Activated naive CD4-positive, alpha-beta T cell treated with anti-CD3 and anti-CD28 coated beads for 36 hours (primary cell): ENCODE measurements around the gene TUG1. TPM values are rescaled to one million over a fixed set of nuclear protein-coding genes. Genes with fewer than 3 reads are reported as not detected.

Source experiments
- CTCF ChIA-PET: fragments of 350-600 bp; sonication (Branson Sonifier 250); formaldehyde crosslinking; loops from one replicate; lab custom pipeline; 2021; ENCODE audit warnings: antibody characterized with exemption; lab: Charles Lee
- DNase-seq: peaks from one replicate; pipeline ENCODE4 v3.0.0-alpha.2; 2020
- H3K27ac Mint-ChIP-seq: one replicate; pipeline ENCODE4 v1.8.0; 2021; ENCODE audit warnings: mild to moderate bottlenecking, mixed read lengths
- H3K27me3 Mint-ChIP-seq: one replicate; pipeline ENCODE4 v1.8.0; 2021; ENCODE audit warnings: low read depth, mixed read lengths
- H3K36me3 Mint-ChIP-seq: one replicate; pipeline ENCODE4 v1.8.0; 2021; ENCODE audit warnings: low read depth, mixed read lengths
- H3K4me1 Mint-ChIP-seq: one replicate; pipeline ENCODE4 v1.8.0; 2021; ENCODE audit warnings: low read depth, mixed read lengths
- H3K4me3 Mint-ChIP-seq: one replicate; pipeline ENCODE4 v1.8.0; 2021; ENCODE audit warnings: mild to moderate bottlenecking, moderate library complexity, mixed read lengths
- H3K9me3 Mint-ChIP-seq: one replicate; pipeline ENCODE4 v1.8.0; 2021; ENCODE audit warnings: mixed read lengths
- intact Hi-C: fragments of 100-400 bp; cut with micrococcal nuclease; formaldehyde crosslinking; loops from one replicate; pipeline ENCODE4 v1.15.1; 2023
- total RNA-seq, 2 experiments: library from RNA; stranded (reverse); gene quantifications; one replicate each; pipeline ENCODE4 v1.2.3, GENCODE V29; 2021

The TUG1 gene
- total RNA-seq, 2 experiments from 2014 or later = 42.3 to 44.0 TPM

DNA sequence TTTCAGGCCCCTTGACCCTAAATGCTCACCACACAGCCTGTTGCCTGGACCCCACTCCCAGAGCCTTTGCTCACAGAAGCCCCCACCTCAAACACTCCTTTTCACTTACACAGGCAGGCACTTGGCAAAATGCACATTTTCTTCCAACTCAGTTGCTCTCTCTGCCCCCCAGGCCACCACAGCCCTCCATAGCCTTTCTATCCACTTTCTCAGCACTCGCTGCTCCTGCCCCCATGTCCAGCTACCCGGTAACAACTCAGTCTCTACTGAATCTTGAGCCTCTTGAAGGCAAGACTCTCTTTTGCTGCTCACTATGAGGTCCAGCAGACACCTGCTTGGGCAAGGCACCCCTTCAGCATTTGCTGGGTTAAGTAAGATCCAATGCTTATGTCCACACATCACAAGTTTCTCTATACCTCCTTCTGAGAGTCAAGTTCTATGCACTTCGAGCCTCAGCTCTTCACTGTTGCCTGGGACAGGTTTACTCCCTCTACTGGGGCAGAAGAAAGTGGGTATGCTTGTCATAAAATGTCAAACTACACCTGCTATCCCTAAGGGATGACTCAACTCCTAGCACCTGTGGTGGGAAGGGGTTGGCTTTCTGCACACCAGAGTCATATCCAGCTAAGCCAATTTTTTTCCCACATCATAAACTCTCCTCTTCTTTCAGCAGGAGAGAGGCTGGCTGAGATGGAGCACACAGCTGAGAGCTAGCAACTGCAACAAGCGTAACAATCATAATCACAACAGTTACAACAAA lies 37.3 kb upstream of the TUG1 start:
- intact Hi-C loops = no loop called here
- Mint-ChIP-seq H3K9me3 (no peaks in the 10 kb centered on the region), H3K4me3 (no peak overlapping the region), H3K27me3 (no peaks in the 10 kb centered on the region), H3K27ac (peak overlapping the region; percentile 65), H3K36me3 (peaks cover 33% of the 10 kb centered on the region), H3K4me1 (peaks cover 20% of the 10 kb centered on the region)
- DNase-seq = no peak
- CTCF ChIA-PET = interaction anchor here (0.6 to 1.2 kb wide), 3 partner anchors 9 to 153 kb away, joined by 3 to 5 read pairs (median 4); no protein-coding TSS in a partner anchor

DNA sequence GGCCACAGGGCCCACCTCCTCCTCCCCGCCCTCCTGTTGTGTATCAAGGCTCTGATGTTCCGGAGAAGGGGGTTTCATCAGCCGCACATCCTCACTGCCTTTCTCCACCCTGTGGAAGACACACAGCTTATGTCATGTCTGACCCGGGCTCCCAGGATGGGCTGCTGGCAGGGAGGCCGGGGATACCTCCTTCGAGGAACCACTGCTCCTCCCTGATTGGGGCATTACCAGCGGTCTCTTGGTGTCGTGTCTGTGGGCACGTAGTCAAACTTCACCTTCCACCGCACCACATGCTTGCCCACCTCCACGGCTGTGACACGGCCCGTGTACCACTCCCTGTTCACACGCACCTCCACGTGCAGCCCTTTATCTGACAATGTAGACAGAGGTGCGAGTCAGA lies 36.4 kb upstream of the TUG1 start:
- CTCF ChIA-PET = interaction anchor here (1.2 kb wide), 2 partner anchors 10 to 153 kb away, joined by 4 to 5 read pairs; no protein-coding TSS in a partner anchor
- Mint-ChIP-seq H3K36me3 (peaks cover 33% of the 10 kb centered on the region), H3K9me3 (no peaks in the 10 kb centered on the region), H3K27me3 (no peaks in the 10 kb centered on the region), H3K4me3 (no peak overlapping the region), H3K27ac (peak overlapping the region; percentile 65), H3K4me1 (peaks cover 29% of the 10 kb centered on the region)
- intact Hi-C loops = no loop called here
- DNase-seq = no peak

DNA sequence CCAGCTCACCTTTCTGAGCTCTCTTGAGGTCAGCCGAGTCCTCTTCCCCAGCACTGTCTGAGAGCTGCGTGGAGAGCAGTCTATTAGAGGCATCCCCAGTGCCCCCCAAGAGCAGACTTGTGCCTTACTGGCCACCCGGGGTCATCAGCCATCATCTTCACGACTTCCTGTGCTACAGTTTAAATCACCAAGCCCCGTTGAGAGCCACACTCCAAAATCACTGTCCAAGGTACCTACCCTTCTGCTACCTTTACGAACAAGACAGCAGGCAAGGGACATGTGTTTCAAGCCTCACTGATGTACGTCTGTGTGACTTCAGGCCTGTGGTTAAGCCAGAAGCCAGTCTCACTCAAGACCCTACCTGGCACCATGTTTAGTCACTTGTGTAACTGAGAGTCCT lies 35.6 kb upstream of the TUG1 start:
- CTCF ChIA-PET = no interaction called here
- no peaks in the 10 kb centered on the region for H3K27me3 Mint-ChIP-seq
- no peak for DNase-seq
- no peak overlapping the region for H3K4me3 Mint-ChIP-seq
- no peaks in the 10 kb centered on the region for H3K9me3 Mint-ChIP-seq
- peaks cover 33% of the 10 kb centered on the region for H3K4me1 Mint-ChIP-seq
- H3K36me3 Mint-ChIP-seq = peaks cover 38% of the 10 kb centered on the region
- intact Hi-C loops = no loop called here
- peak overlapping the region; percentile 31 for H3K27ac Mint-ChIP-seq

DNA sequence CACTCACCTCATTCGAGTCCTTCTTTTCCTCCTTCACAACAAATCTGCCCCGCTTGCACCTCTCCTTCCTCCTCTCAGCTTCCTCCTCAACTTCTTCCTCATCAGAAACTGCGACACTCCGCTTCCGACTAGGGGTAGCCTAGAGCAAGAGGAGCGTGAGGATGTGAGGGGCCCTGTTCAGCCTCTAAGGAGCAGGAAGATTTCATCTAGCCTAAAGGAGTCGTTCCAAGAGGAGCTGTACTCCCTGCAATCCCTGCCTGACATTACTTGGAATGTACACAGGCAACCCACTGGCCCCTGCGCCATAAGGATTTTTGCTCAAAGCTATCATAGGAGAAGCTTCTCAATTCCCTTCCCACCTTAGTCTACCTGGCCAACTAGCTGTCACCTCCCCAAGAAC lies 35.0 kb upstream of the TUG1 start:
- no peak for DNase-seq
- CTCF ChIA-PET = no interaction called here
- Mint-ChIP-seq H3K27me3 (no peaks in the 10 kb centered on the region), H3K4me1 (peaks cover 37% of the 10 kb centered on the region), H3K27ac (no peak overlapping the region), H3K4me3 (no peak overlapping the region), H3K36me3 (peaks cover 41% of the 10 kb centered on the region), H3K9me3 (no peaks in the 10 kb centered on the region)
- intact Hi-C loops = no loop called here

DNA sequence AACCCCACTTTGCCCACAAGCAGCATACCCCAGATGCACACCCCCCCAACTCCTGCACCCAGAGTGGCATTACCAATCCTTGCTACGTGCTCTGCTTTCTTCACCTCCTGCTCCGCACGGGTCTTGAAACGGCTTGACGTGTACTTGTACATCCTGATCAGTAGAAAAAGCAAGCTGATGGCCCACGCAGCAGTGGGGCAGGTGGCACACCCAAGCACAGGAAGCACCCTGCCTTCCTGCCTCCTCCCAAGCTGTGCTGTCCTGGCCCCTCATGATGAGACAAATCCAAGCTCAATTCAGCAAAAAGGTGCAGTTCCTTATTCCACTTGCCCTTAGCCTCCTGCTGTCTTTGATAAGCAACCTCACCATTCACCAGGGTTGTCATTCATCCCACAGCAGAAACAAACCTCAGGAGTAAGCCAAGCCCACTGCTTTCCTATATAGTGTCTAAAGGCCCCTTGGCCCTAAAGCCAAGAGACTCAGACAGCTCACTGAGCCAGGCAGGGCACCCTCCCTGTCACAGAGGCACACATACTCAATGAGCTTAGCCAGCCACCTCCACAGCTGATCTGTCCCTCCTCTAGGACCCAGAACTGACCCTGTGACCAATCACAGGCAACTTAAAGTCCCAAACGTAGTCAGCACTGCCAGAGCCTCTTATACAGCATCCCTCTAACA lies 28.2 kb upstream of the TUG1 start:
- intact Hi-C loops = loop anchor here (1.0 to 10.0 kb wide), 3 partner anchors 28 to 334 kb away; partner anchors contain the start of gene TUG1
- peak overlapping the region; percentile 46 for H3K4me3 Mint-ChIP-seq
- no peaks in the 10 kb centered on the region for H3K27me3 Mint-ChIP-seq
- CTCF ChIA-PET = interaction anchor here (0.6 to 2.4 kb wide), 9 partner anchors 8 to 221 kb away, joined by 3 to 6 read pairs (median 4); no protein-coding TSS in a partner anchor
- H3K4me1 Mint-ChIP-seq = peaks cover 77% of the 10 kb centered on the region
- H3K27ac Mint-ChIP-seq = peak overlapping the region; percentile 73
- DNase-seq = peak; percentile 73
- H3K9me3 Mint-ChIP-seq = no peaks in the 10 kb centered on the region
- H3K36me3 Mint-ChIP-seq = peaks cover 53% of the 10 kb centered on the region

DNA sequence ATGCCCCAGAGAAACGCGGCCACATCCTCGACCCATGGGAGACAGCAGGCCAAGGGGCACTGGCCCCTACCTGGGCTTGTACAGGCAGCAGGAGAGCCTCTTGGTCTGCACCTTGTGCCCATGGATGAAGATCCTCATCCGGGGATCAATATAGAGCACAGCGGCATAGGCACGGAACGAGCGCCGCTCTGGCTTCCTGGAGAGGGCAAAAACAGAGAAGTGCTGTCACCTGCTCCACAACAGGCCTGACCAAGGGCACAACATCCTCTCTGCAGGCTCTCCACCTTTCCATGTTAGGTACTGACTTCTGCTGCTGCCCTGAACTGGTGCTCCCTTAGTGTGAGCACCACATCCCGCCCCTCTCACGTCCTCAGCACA lies 27.7 kb upstream of the TUG1 start:
- peak; percentile 33 for DNase-seq
- intact Hi-C loops = loop anchor here (2.0 to 10.0 kb wide), 2 partner anchors 143 to 333 kb away; no protein-coding TSS in a partner anchor
- Mint-ChIP-seq H3K27me3 (no peaks in the 10 kb centered on the region), H3K4me1 (peaks cover 83% of the 10 kb centered on the region), H3K27ac (peak overlapping the region; percentile 73), H3K4me3 (peak overlapping the region; percentile 46), H3K9me3 (no peaks in the 10 kb centered on the region), H3K36me3 (peaks cover 53% of the 10 kb centered on the region)
- CTCF ChIA-PET = interaction anchor here (0.8 to 1.3 kb wide), 4 partner anchors 21 to 141 kb away, joined by 3 to 4 read pairs (median 4); no protein-coding TSS in a partner anchor

DNA sequence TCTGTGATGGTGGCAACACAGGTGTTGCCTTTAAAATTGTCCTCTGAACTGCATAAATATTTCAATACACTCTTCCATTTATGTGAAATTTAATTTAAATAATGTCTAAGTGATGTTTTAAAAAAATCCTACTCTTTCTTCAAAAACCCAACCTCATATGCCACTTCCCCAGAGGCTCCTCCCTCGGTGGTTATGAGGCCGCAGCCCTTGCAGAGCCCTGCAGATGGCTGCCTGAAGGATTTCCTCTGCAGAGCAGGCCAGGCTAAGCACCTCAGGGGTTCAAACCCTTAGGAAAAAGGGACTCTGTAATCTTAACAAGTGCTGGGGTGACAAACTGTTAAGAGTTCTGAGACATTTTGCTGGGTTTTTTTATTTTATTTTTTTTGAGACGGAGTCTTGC lies 25.7 kb upstream of the TUG1 start:
- Mint-ChIP-seq H3K9me3 (no peaks in the 10 kb centered on the region), H3K4me3 (no peak overlapping the region), H3K36me3 (peaks cover 46% of the 10 kb centered on the region), H3K27me3 (no peaks in the 10 kb centered on the region), H3K4me1 (peaks cover 71% of the 10 kb centered on the region), H3K27ac (peak overlapping the region; percentile 26)
- peak; percentile 59 for DNase-seq
- intact Hi-C loops = loop anchor here (10.0 kb wide), 1 partner anchor 331 kb away; no protein-coding TSS in a partner anchor
- CTCF ChIA-PET = no interaction called here

DNA sequence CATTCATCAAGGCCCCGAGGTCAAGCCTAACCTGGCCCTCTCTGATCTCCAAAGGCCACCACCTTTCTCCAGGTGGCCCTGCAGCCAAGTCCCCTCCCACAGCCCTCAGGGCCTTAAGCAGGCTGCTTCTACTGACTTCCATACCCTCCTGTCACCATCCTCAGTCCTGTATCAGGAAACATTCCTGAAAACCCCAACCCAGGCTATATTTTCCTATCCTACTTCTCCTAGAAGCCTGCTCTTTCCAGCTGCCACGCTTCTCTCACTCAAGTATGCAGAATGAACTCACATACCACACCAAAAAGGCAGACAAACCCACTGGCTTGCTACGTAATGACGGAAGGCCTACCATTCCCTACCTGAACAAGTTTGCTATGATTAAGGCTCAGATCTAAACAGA lies 24.1 kb upstream of the TUG1 start:
- intact Hi-C loops = loop anchor here (5.0 to 10.0 kb wide), 2 partner anchors 287 to 330 kb away; no protein-coding TSS in a partner anchor
- peaks cover 65% of the 10 kb centered on the region for H3K4me1 Mint-ChIP-seq
- no peaks in the 10 kb centered on the region for H3K27me3 Mint-ChIP-seq
- no peak overlapping the region for H3K4me3 Mint-ChIP-seq
- peak overlapping the region; percentile 39 for H3K27ac Mint-ChIP-seq
- peaks cover 43% of the 10 kb centered on the region for H3K36me3 Mint-ChIP-seq
- no peak for DNase-seq
- CTCF ChIA-PET = interaction anchor here (2.6 kb wide), 1 partner anchor 140 kb away, joined by 29 read pairs; no protein-coding TSS in a partner anchor
- no peaks in the 10 kb centered on the region for H3K9me3 Mint-ChIP-seq

DNA sequence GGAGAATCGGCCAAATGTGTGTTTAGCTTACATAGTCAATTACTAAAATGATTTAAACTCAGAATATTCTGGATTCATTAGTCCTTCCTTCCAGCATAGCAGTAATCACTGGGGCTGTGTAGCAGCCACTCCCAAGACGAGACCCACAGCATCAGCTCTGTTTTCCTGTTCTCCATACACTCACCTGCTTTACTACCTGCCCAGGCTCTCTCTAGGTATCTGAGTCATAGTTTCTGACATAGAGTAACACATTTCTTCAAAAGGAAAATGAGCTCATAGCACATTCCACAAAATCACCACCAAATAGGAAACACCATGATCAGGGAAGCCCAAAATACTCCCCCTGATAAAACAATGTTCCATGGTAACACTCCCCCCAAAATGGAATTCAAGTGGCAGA lies 23.4 kb upstream of the TUG1 start:
- H3K36me3 Mint-ChIP-seq = peaks cover 39% of the 10 kb centered on the region
- H3K4me1 Mint-ChIP-seq = peaks cover 58% of the 10 kb centered on the region
- no peaks in the 10 kb centered on the region for H3K9me3 Mint-ChIP-seq
- peak overlapping the region; percentile 3 for H3K27ac Mint-ChIP-seq
- no peak for DNase-seq
- H3K27me3 Mint-ChIP-seq = no peaks in the 10 kb centered on the region
- intact Hi-C loops = loop anchor here (5.0 to 10.0 kb wide), 2 partner anchors 287 to 329 kb away; no protein-coding TSS in a partner anchor
- H3K4me3 Mint-ChIP-seq = no peak overlapping the region
- CTCF ChIA-PET = interaction anchor here (0.6 to 2.6 kb wide), 6 partner anchors 11 to 183 kb away, joined by 3 to 29 read pairs (median 3); partner anchors contain the start of gene SMTN

DNA sequence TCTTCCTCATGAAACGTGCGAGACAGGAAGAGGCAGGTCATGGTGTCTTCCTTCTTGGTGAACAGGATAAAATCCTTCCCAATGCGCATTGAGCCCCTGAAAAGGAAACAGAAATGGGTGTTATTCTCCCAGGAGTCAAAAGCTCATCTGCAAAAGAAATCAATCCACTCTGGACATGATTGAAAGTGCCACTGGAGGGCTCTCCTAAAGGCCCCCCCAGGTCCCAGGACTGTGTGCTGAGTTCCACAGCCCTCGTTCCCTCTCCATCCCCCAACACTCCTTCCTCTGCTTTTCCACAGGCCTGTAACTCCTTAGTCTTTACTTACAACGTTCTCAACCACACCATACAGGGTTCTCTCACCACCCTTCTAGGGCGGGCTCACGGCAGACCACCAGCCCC lies 22.7 kb upstream of the TUG1 start:
- Mint-ChIP-seq H3K9me3 (no peaks in the 10 kb centered on the region), H3K27me3 (no peaks in the 10 kb centered on the region), H3K4me3 (no peak overlapping the region), H3K4me1 (peaks cover 56% of the 10 kb centered on the region), H3K27ac (peak overlapping the region; percentile 3), H3K36me3 (peaks cover 37% of the 10 kb centered on the region)
- CTCF ChIA-PET = interaction anchor here (0.9 to 2.6 kb wide), 9 partner anchors 10 to 326 kb away, joined by 3 to 29 read pairs (median 3); partner anchors contain the start of gene SMTN
- no peak for DNase-seq
- intact Hi-C loops = loop anchor here (5.0 to 10.0 kb wide), 2 partner anchors 286 to 328 kb away; no protein-coding TSS in a partner anchor

DNA sequence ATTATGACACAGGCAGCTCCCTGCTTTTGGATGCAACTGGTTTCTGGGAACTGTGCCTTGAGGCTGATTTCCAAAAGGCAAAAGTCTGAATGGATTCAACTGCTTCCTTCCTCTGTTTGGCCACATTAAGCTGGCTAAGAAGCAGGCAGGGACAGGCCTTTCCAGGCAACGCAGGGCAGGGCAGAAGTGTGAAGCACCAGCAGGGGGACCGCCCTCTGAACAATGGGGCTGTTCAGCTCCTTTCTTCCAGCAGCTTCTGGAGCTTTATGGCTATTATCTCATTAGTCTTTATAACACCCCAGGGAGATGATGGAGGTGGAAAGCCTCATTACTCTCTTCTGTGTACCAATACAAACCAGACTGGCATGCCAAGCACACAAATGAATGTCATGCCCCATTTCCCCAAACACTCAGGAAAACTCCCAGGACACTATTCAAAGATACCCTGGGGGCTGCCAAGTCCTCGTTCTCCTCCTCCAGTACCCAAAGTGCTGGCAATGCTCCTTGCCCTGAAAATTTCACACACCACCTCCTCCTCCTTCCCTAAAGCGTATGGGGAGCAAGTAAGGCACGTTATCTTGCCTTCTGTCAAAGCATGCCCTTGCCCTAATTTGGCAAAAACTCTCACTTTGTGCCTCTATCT lies 21.8 kb upstream of the TUG1 start:
- Mint-ChIP-seq H3K9me3 (no peaks in the 10 kb centered on the region), H3K27me3 (no peaks in the 10 kb centered on the region), H3K4me1 (peaks cover 55% of the 10 kb centered on the region), H3K36me3 (peaks cover 32% of the 10 kb centered on the region), H3K27ac (no peak overlapping the region), H3K4me3 (no peak overlapping the region)
- DNase-seq = no peak
- CTCF ChIA-PET = interaction anchor here (0.9 to 2.6 kb wide), 8 partner anchors 9 to 325 kb away, joined by 3 to 29 read pairs (median 3); partner anchors contain the start of gene SMTN
- intact Hi-C loops = loop anchor here (5.0 to 10.0 kb wide), 2 partner anchors 285 to 328 kb away; no protein-coding TSS in a partner anchor
